Fibroblast of lung (primary cell): Measurements from ENCODE around the gene SPAG8. TPM values are rescaled to one million over a fixed set of nuclear protein-coding genes. Genes with fewer than 3 reads are reported as not detected.

Experiments
- DNase-seq, 2 donors: peaks; one replicate each; pipeline versions ENCODE4 v3.0.0 to v3.0.0-alpha.2; 2010; ENCODE audit warnings: low read depth in 2 of 2
- H2AFZ ChIP-seq: 2 replicates; pipeline ENCODE4 v1.5.1; 2012; ENCODE audit warnings: low read length, control low read depth, inconsistent platforms
- H3K27ac ChIP-seq: 2 replicates; pipeline ENCODE4 v1.5.1; 2011; ENCODE audit warnings: low read length, control low read depth; ENCODE audit not compliant: insufficient read depth
- H3K27me3 ChIP-seq: 2 replicates; pipeline ENCODE4 v1.5.1; 2011; ENCODE audit warnings: mild to moderate bottlenecking, low read length; ENCODE audit not compliant: control insufficient read depth, insufficient read depth
- H3K36me3 ChIP-seq: 2 replicates; pipeline ENCODE4 v1.5.1; 2011; ENCODE audit warnings: low read length; ENCODE audit not compliant: control insufficient read depth, insufficient read depth
- H3K4me1 ChIP-seq: 2 replicates; pipeline ENCODE4 v1.5.1; 2011; ENCODE audit warnings: low read length; ENCODE audit not compliant: control insufficient read depth, insufficient read depth; ENCODE audit errors: extremely low read depth
- H3K4me2 ChIP-seq: 2 replicates; pipeline ENCODE4 v1.5.1; 2011; ENCODE audit warnings: low read length, control low read depth; ENCODE audit not compliant: insufficient read depth; ENCODE audit errors: extremely low read depth
- H3K4me3 ChIP-seq, 4 experiments: fragments of 200-600 bp in 1 of 4; sonication (generic) in 1 of 4; replicated peaks in 1 of 4; 2 replicates each; pipeline ENCODE4 v1.5.1; 2011 to 2016; ENCODE audit warnings: low read length in 4 of 4, low read depth in 3 of 4, mild to moderate bottlenecking in 3 of 4, control low read depth in 2 of 4, inconsistent platforms in 1 of 4, mixed read lengths in 1 of 4; ENCODE audit not compliant: insufficient read depth in 1 of 4; ENCODE audit errors: control extremely low read depth in 1 of 4
- H3K79me2 ChIP-seq: 2 replicates; pipeline ENCODE4 v1.5.1; 2012; ENCODE audit warnings: mild to moderate bottlenecking, low read length, inconsistent platforms; ENCODE audit not compliant: control insufficient read depth, insufficient read depth
- H3K9ac ChIP-seq: 2 replicates; pipeline ENCODE4 v1.5.1; 2011; ENCODE audit warnings: mild to moderate bottlenecking, low read length, control low read depth; ENCODE audit not compliant: insufficient read depth
- H3K9me3 ChIP-seq: 2 replicates; pipeline ENCODE4 v1.5.1; 2012; ENCODE audit warnings: low read depth, low read length; ENCODE audit not compliant: control insufficient read depth, insufficient read depth
- H4K20me1 ChIP-seq: 2 replicates; pipeline ENCODE4 v1.5.1; 2011; ENCODE audit warnings: low read length; ENCODE audit not compliant: control insufficient read depth, insufficient read depth; ENCODE audit errors: extremely low read depth
- CTCF ChIP-seq, 2 donors: IDR thresholded peaks in 1 of 2; conservative IDR thresholded peaks in 1 of 2; 1 replicate in 1 of 2; 2 replicates in 1 of 2; pipeline ENCODE4 v1.5.1; 2011 to 2012; ENCODE audit warnings: low read length in 2 of 2, control low read depth in 1 of 2, inconsistent platforms in 1 of 2, low read depth in 1 of 2, mild to moderate bottlenecking in 1 of 2
- EZH2 ChIP-seq: IDR thresholded peaks from 2 replicates; pipeline ENCODE4 v1.5.1; 2012; ENCODE audit warnings: low read length, control low read depth, mild to moderate bottlenecking; ENCODE audit errors: missing control alignments
- polyA plus RNA-seq, 2 donors: library from polyadenylated mRNA; depleted of rRNA in 1 of 2; stranded (reverse) in 1 of 2; unstranded in 1 of 2; fragments of >200 nt; gene quantifications; 2 replicates each; pipeline ENCODE4 v1.2.1, GENCODE V29; 2011 to 2012; ENCODE audit warnings: missing spikeins in 1 of 2
- total RNA-seq: library from RNA; depleted of rRNA; stranded (reverse); fragments of >200 nt; gene quantifications from 2 replicates; pipeline ENCODE4 v1.2.1, GENCODE V29; 2014

The SPAG8 gene
- total and polyA plus RNA-seq, 2 donors (not counting 1 experiment from before 2014, with no cell fraction given) = 0.64 to 1.3 TPM

- Histone ChIP-seq H3K4me2 (no peak overlapping the region), H3K9ac (no peak overlapping the region), H3K27ac (no peak overlapping the region), H3K79me2 (no peaks in the 10 kb centered on the region), H3K4me3 (no peak overlapping the region), H4K20me1 (no peaks in the 10 kb centered on the region), H3K4me1 (no peaks in the 10 kb centered on the region), H3K27me3 (peaks cover 11% of the 10 kb centered on the region), H3K9me3 (no peaks in the 10 kb centered on the region), H2AFZ (no peak overlapping the region), H3K36me3 (no peaks in the 10 kb centered on the region)
- TF ChIP-seq EZH2 (no peak), CTCF (conservative IDR thresholded peaks at IDR 0.05 in 1 of 2, IDR thresholded peaks at IDR 0.05 in 1 of 2; ENCODE audit: low read depth in 1 of 2, low read length in 2 of 2) (no peak)
- DNase-seq = no peak
Observed at GRCh38 chr9:35771943-35772342, 40.1 kb downstream of the SPAG8 start.

GRCh38 chr9:35771534-35771933 is 40.5 kb downstream of the SPAG8 start:
- Histone ChIP-seq H4K20me1 (no peaks in the 10 kb centered on the region), H3K79me2 (no peaks in the 10 kb centered on the region), H2AFZ (no peak overlapping the region), H3K4me1 (no peaks in the 10 kb centered on the region), H3K4me2 (no peak overlapping the region), H3K9me3 (no peaks in the 10 kb centered on the region), H3K4me3 (no peak overlapping the region), H3K36me3 (no peaks in the 10 kb centered on the region), H3K9ac (no peak overlapping the region), H3K27me3 (peaks cover 11% of the 10 kb centered on the region), H3K27ac (no peak overlapping the region)
- DNase-seq = peak in 1 of 2 donors; percentile 65
- TF ChIP-seq CTCF (conservative IDR thresholded peaks at IDR 0.05 in 1 of 2, IDR thresholded peaks at IDR 0.05 in 1 of 2; ENCODE audit: low read depth in 1 of 2, low read length in 2 of 2) (no peak), EZH2 (no peak)

GRCh38 chr9:35771075-35771433 is 41.0 kb downstream of the SPAG8 start:
- no peaks in the 10 kb centered on the region for H3K4me1 ChIP-seq
- H3K4me3 ChIP-seq = no peak overlapping the region
- TF ChIP-seq CTCF (conservative IDR thresholded peaks at IDR 0.05 in 1 of 2, IDR thresholded peaks at IDR 0.05 in 1 of 2; ENCODE audit: low read depth in 1 of 2, low read length in 2 of 2) = no peak
- TF ChIP-seq EZH2 = no peak
- H3K9ac ChIP-seq = no peak overlapping the region
- H3K4me2 ChIP-seq = no peak overlapping the region
- no peak overlapping the region for H2AFZ ChIP-seq
- H3K79me2 ChIP-seq = no peaks in the 10 kb centered on the region
- no peaks in the 10 kb centered on the region for H4K20me1 ChIP-seq
- no peaks in the 10 kb centered on the region for H3K36me3 ChIP-seq
- no peak for DNase-seq
- H3K27me3 ChIP-seq = peaks cover 11% of the 10 kb centered on the region
- no peaks in the 10 kb centered on the region for H3K9me3 ChIP-seq
- no peak overlapping the region for H3K27ac ChIP-seq
